HepG2 (cell line): ENCODE results near the gene DOCK10. TPM values are rescaled to one million over a fixed set of nuclear protein-coding genes. Genes with fewer than 3 reads are reported as not detected.

Experiments
- ATAC-seq: fragments of 200-7000 bp; cut with Tn5 transposase; 3 replicates; pipeline ENCODE4 v1.9.1; 2020; ENCODE audit warnings: mild to moderate bottlenecking, moderate library complexity
- BruUV-seq: library from RNA; stranded (reverse); fragments of 400-500 nt; replicated peaks from 2 replicates; lab custom pipeline; 2021; lab: Mats Ljungman, UMichigan
- CTCF ChIA-PET: fragments of 300-600 bp; formaldehyde crosslinking; extraction: SDS; loops from one replicate; lab custom pipeline; 2021; ENCODE audit warnings: low total read pairs, inconsistent platforms, low intra/inter-chr PET ratio; lab: Yijun Ruan, JAX
- POLR2A ChIA-PET: fragments of 350-600 bp; sonication (Branson Sonifier 250); formaldehyde crosslinking; loops from one replicate; lab custom pipeline; 2020; ENCODE audit warnings: antibody characterized with exemption, inconsistent platforms; lab: Yijun Ruan, JAX
- DNase-seq: peaks from one replicate; pipeline ENCODE4 v3.0.0-alpha.2; 2015; ENCODE audit warnings: low spot score
- FAIRE-seq: peaks from 3 replicates; lab custom pipeline; 2011; peaks lifted over from hg19 to GRCh38; lab: Jason Lieb, UNC
- H2AFZ ChIP-seq: one replicate; pipeline ENCODE4 v1.6.1; 2011; ENCODE audit warnings: low read length, inconsistent platforms
- H3K27ac ChIP-seq: fragments of 300-600 bp; 3 replicates; pipeline ENCODE4 v1.8.0; 2011; ENCODE audit warnings: mixed run types, mild to moderate bottlenecking, mixed read lengths, low read length, inconsistent platforms; ENCODE audit not compliant: insufficient read depth; ENCODE audit errors: extremely low read length
- H3K27me3 ChIP-seq, 2 experiments: fragments of 200-600 bp in 1 of 2; 2 replicates in 1 of 2; 3 replicates in 1 of 2; pipeline versions ENCODE4 v1.6.0 to v1.8.0; 2011; ENCODE audit warnings: low read length in 2 of 2, mild to moderate bottlenecking in 2 of 2, moderate library complexity in 2 of 2, inconsistent platforms in 1 of 2; ENCODE audit not compliant: insufficient read depth in 2 of 2, control insufficient read depth in 1 of 2
- H3K36me3 ChIP-seq, 2 experiments: fragments of 200-600 bp in 1 of 2; replicated peaks in 1 of 2; 2 replicates in 1 of 2; 3 replicates in 1 of 2; pipeline versions ENCODE4 v1.5.1 to v1.8.0; 2011; ENCODE audit warnings: low read length in 2 of 2, inconsistent platforms in 1 of 2; ENCODE audit not compliant: insufficient read depth in 2 of 2, control insufficient read depth in 1 of 2
- H3K4me1 ChIP-seq: 2 replicates; pipeline ENCODE4 v1.5.1; 2012; ENCODE audit warnings: low read length, inconsistent platforms; ENCODE audit not compliant: insufficient read depth
- H3K4me2 ChIP-seq: 2 replicates; pipeline ENCODE4 v1.6.0; 2011; ENCODE audit warnings: low read depth, low read length, inconsistent platforms
- H3K4me3 ChIP-seq, 3 experiments: fragments of 200-600 bp in 1 of 3; sonication (generic), shearing (Covaris generic) in 1 of 3; replicated peaks in 1 of 3; 2 replicates each; pipeline ENCODE4 v1.5.1; 2011 to 2016; ENCODE audit warnings: low read length in 3 of 3, inconsistent platforms in 2 of 3, low read depth in 2 of 3, mild to moderate bottlenecking in 2 of 3, control low read depth in 1 of 3, mixed read lengths in 1 of 3; ENCODE audit not compliant: insufficient read depth in 1 of 3
- H3K79me2 ChIP-seq: one replicate; pipeline ENCODE4 v1.6.1; 2011; ENCODE audit warnings: low read length, inconsistent platforms; ENCODE audit not compliant: insufficient read depth
- H3K9ac ChIP-seq: 2 replicates; pipeline ENCODE4 v1.6.0; 2011; ENCODE audit warnings: mild to moderate bottlenecking, low read depth, low read length, inconsistent platforms; ENCODE audit not compliant: insufficient read depth
- H3K9me3 ChIP-seq: 2 replicates; pipeline ENCODE4 v1.5.1; 2012; ENCODE audit warnings: mild to moderate bottlenecking, low read length
- H4K20me1 ChIP-seq: 2 replicates; pipeline ENCODE4 v1.6.0; 2011; ENCODE audit warnings: inconsistent platforms, mild to moderate bottlenecking, low read length, moderate library complexity; ENCODE audit not compliant: insufficient read depth
- BRF2 ChIP-seq: sonication (generic); formaldehyde crosslinking; IDR thresholded peaks from 2 replicates; pipeline ENCODE4 v1.8.1; 2022; ENCODE audit warnings: mild to moderate bottlenecking, missing genetic modification reagents
- CCAR2 ChIP-seq: fragments of 200-400 bp; formaldehyde crosslinking; optimal IDR thresholded peaks from 2 replicates; pipeline ENCODE3; 2018; ENCODE audit warnings: low read depth, mild to moderate bottlenecking, low read length, moderate library complexity
- GABPB1 ChIP-seq: IDR thresholded peaks from 2 replicates; pipeline ENCODE4 v1.6.1; 2016; ENCODE audit warnings: mild to moderate bottlenecking, missing genetic modification reagents, moderate library complexity, missing compliant biosample characterization
- HBP1 ChIP-seq: IDR thresholded peaks from 2 replicates; pipeline ENCODE4 v1.6.1; 2016; ENCODE audit warnings: low read depth, control low read depth
- MAZ ChIP-seq, 2 experiments: sonication (generic) in 1 of 2; formaldehyde crosslinking in 1 of 2; IDR thresholded peaks; 2 replicates each; pipeline versions ENCODE4 v1.5.0 to v1.6.1; 2012 to 2020; ENCODE audit warnings: low read depth in 2 of 2, mild to moderate bottlenecking in 2 of 2, borderline replicate concordance in 1 of 2, improper control_type of control experiment in 1 of 2, low read length in 1 of 2, missing genetic modification reagents in 1 of 2, moderate library complexity in 1 of 2
- NFYC ChIP-seq: IDR thresholded peaks from 2 replicates; pipeline ENCODE4 v1.6.1; 2016; ENCODE audit warnings: missing genetic modification reagents, missing compliant biosample characterization
- SRSF4 ChIP-seq: fragments of 200-400 bp; formaldehyde crosslinking; IDR thresholded peaks from one replicate; pipeline ENCODE4 v1.6.1; 2018; ENCODE audit warnings: mild to moderate bottlenecking, low read depth, low read length, moderate library complexity; ENCODE audit not compliant: poor library complexity, severe bottlenecking
- STAT5B ChIP-seq: sonication (generic); formaldehyde crosslinking; IDR thresholded peaks from 2 replicates; pipeline ENCODE4 v1.4.0; 2020; ENCODE audit warnings: missing genetic modification reagents
- TCF7L2 ChIP-seq: IDR thresholded peaks from 2 replicates; pipeline ENCODE4 v1.6.1; 2011; ENCODE audit warnings: mild to moderate bottlenecking, low read depth, low read length, moderate library complexity
- TRAFD1 ChIP-seq: sonication (generic); formaldehyde crosslinking; IDR thresholded peaks from 2 replicates; pipeline ENCODE4 v1.5.1; 2020; ENCODE audit warnings: missing genetic modification reagents, mild to moderate bottlenecking, borderline replicate concordance
- ZNF121 ChIP-seq: sonication (generic); formaldehyde crosslinking; IDR thresholded peaks from 2 replicates; pipeline ENCODE4 v1.5.0; 2020; ENCODE audit warnings: mild to moderate bottlenecking, missing genetic modification reagents
- ZNF33A ChIP-seq: sonication (generic); formaldehyde crosslinking; IDR thresholded peaks from 2 replicates; pipeline ENCODE4 v1.5.1; 2020; ENCODE audit warnings: missing genetic modification reagents, mild to moderate bottlenecking, moderate library complexity, borderline replicate concordance
- ZNF563 ChIP-seq: sonication (generic); formaldehyde crosslinking; IDR thresholded peaks from 2 replicates; pipeline ENCODE4 v1.8.0; 2022; ENCODE audit warnings: mild to moderate bottlenecking, moderate library complexity, missing genetic modification reagents
- ZNF713 ChIP-seq: sonication (generic); formaldehyde crosslinking; IDR thresholded peaks from 2 replicates; pipeline ENCODE4 v1.4.0; 2020; ENCODE audit warnings: mild to moderate bottlenecking, missing genetic modification reagents
- ZNF720 ChIP-seq: sonication (generic); formaldehyde crosslinking; IDR thresholded peaks from 2 replicates; pipeline ENCODE4 v1.4.0; 2020; ENCODE audit warnings: missing genetic modification reagents
- ZNF841 ChIP-seq: sonication (generic); formaldehyde crosslinking; IDR thresholded peaks from 2 replicates; pipeline ENCODE4 v1.8.1; 2023; ENCODE audit warnings: missing genetic modification reagents, borderline replicate concordance
- WGBS: methylation state at CpG from one replicate; pipeline ENCODE4 v1.1.6; 2017; ENCODE audit warnings: low lambda C conversion rate; 5-methylcytosine and 5-hydroxymethylcytosine counted together
- in situ Hi-C: cut with HindIII; loops from 2 replicates; pipeline ENCODE4 v1.10.0; 2017; ENCODE audit warnings: low pct_unique_long_range_greater_than_20kb; ENCODE audit not compliant: extremely low pct_ligation_motif_present
- intact Hi-C: fragments of 100-400 bp; cut with micrococcal nuclease; formaldehyde crosslinking; loops from one replicate; pipeline ENCODE4 v1.10.0; 2022; ENCODE audit not compliant: unreplicated experiment
- polyA plus RNA-seq, 8 experiments: library from polyadenylated mRNA; depleted of rRNA in 3 of 8; stranded (reverse) in 7 of 8; unstranded in 1 of 8; fragments of >200 nt; fragmentation: Illumina TruSeq in 4 of 8; extraction: Trizol in 4 of 8; gene quantifications; 2 replicates each; pipeline versions ENCODE4 v1.2.1 to v1.2.3, GENCODE V29; 2011 to 2016; ENCODE audit warnings: low read depth in 4 of 8, missing spikeins in 1 of 8, mixed read lengths in 1 of 8; ENCODE audit not compliant: insufficient read depth in 1 of 8
- total RNA-seq, 5 experiments: library from RNA; depleted of rRNA; stranded (reverse); fragments of >200 nt; fragmentation: Illumina TruSeq; extraction: Trizol; gene quantifications; 2 replicates each; pipeline ENCODE4 v1.2.3, GENCODE V29; 2016; ENCODE audit warnings: low read depth in 1 of 5
- TF ChIP-seq, protein P1 (sequence below): sonication (generic); formaldehyde crosslinking; IDR thresholded peaks from 2 replicates; pipeline ENCODE4 v1.5.1; 2020; ENCODE audit warnings: missing genetic modification reagents, mild to moderate bottlenecking, borderline replicate concordance

DOCK10 gene
- total and polyA plus RNA-seq, 2 of the 13 experiments (the other 11 are each of a cell fraction or from before 2014, with no cell fraction given) = not detected

DNA sequence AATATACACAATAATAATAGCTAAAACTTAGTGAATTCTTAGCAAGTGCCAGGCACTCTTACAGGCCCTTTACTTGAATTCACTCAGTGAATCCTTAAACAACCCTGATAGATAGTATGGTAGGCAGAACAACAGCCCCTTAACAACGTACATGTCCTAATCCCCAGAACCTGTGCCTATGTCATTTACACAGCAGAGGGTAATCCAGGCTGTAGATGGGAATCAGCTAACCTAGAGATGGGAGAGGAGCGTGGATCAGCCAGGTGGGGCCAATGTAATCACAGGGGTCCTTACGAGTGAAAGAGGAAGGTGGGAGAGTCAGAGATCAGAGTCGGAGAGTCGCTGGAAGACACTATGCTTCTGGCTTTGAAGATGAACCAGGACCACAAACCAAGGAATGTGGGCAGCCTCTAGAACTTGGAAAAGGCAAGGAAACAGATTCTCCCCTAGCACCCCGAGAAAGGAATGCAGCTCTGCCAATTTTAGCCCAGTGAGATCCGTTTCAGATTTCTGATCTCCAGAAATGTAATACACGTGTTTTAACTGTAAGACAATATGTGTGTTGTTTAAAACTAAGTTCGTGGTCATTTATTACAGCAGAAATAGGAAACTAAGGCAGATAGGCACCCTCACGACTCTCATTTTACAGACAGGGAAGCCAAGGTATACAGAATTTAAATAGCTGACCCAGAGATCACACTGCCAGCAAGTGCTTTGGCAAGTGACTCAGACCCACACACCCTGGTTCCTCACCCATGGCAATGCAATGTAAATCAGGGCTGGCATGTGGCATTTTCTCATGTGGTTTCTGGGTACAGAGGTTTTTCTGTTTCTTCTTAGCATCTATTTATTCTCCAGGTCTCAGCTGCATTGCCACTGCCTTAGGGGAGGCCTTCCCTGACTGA, 68.9 kb downstream of the DOCK10 start (continued):
- TF ChIP-seq TRAFD1 (CRISPR knock-in tag) = no peak
- no peak for TF ChIP-seq SRSF4
- TF ChIP-seq STAT5B (CRISPR knock-in tag) = no peak
- TF ChIP-seq CCAR2 = no peak
- no peak for TF ChIP-seq ZNF121 (CRISPR knock-in tag)
- TF ChIP-seq TCF7L2 = no peak
- no peak for TF ChIP-seq ZNF563 (CRISPR knock-in tag)
- no peak for TF ChIP-seq ZNF841
- TF ChIP-seq BRF2 = no peak
- TF ChIP-seq, all 625 proteins: peak for 0

DNA sequence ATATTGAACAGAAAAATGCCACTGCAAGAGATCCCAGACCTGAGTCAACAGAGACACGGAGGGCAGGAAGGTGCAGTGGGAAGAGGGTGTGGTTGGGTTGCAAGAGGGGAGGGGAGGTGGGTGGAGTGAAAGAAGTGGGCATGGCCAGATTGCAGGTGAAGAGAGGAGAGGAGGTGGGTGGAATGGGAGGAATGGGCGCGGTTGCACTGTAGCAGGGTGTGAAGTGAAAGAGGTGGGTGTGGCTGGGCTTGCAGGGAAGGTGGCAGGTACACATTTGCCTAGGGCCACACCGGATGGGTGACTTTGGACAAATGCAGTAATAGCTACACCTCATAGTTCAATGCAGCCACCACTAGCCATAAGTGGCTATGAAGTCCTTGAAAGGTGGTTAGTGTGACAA, 71.1 kb downstream of the DOCK10 start:
- Histone ChIP-seq H3K9me3 (no peaks in the 10 kb centered on the region), H3K9ac (no peak overlapping the region), H3K27ac (no peak overlapping the region), H3K36me3 (no peaks in the 10 kb centered on the region), H3K4me3 (no peak overlapping the region), H3K4me1 (no peaks in the 10 kb centered on the region), H3K4me2 (no peak overlapping the region), H4K20me1 (no peaks in the 10 kb centered on the region), H2AFZ (no peak overlapping the region), H3K27me3 (peaks cover 0 to 3% of the 10 kb centered on the region in 2 experiments; a peak in 2 of 5 replicates), H3K79me2 (no peaks in the 10 kb centered on the region)
- DNase-seq (no peak), ATAC-seq (no peak), FAIRE-seq (no peak)
- CTCF ChIA-PET = no interaction called here
- WGBS = 32% methylated on average over 4 of the region's 4 CpGs
- intact Hi-C loops (no loop called here), in situ Hi-C loops (no loop called here)
- POLR2A ChIA-PET = no interaction called here
- BruUV-seq = no TSS peak
- TF ChIP-seq ZNF713 (CRISPR knock-in tag) (no peak), MAZ (IDR thresholded peaks at IDR 0.05; ENCODE audit: borderline replicate concordance, low read depth, low read length) (no peak), MAZ (CRISPR knock-in tag; IDR thresholded peaks at IDR 0.05; ENCODE audit: low read depth) (no peak), GABPB1 (no peak), ZNF33A (no peak), NFYC (no peak), ZNF720 (no peak), HBP1 (CRISPR knock-in tag) (no peak)
- TF ChIP-seq, protein P1, sequence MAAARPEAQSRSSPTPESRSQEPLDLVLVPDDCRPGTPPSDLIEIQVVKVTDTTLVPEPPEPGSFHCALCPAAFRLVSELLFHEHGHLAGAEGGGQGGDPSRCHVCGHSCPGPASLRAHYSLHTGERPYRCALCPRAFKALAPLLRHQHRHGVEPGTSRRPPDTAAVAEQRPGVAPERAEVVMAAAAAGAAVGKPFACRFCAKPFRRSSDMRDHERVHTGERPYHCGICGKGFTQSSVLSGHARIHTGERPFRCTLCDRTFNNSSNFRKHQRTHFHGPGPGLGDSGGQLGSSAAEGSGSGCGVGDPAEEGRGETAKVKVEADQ (CRISPR knock-in tag) = no peak
